HG02973 (cell line): ENCODE results near the gene CDCP1.
"Not testable (repeated sequence)": the region's sequence is repeated elsewhere in the genome, so short reads cannot be mapped to it uniquely, and the experiment has no call there.

ENCODE experiments used
- ATAC-seq: cut with Tn5 transposase; IDR thresholded peaks from one replicate; pipeline ENCODE4 v1.9.1; 2021; ENCODE audit warnings: moderate library complexity; ENCODE audit not compliant: unreplicated experiment

The CDCP1 gene

GRCh38 chr3:45173776-45174175 is 27.6 kb upstream of the CDCP1 start:
- no peak for ATAC-seq

GRCh38 chr3:45171283-45171682 is 25.1 kb upstream of the CDCP1 start:
- ATAC-seq: no peak

DNA sequence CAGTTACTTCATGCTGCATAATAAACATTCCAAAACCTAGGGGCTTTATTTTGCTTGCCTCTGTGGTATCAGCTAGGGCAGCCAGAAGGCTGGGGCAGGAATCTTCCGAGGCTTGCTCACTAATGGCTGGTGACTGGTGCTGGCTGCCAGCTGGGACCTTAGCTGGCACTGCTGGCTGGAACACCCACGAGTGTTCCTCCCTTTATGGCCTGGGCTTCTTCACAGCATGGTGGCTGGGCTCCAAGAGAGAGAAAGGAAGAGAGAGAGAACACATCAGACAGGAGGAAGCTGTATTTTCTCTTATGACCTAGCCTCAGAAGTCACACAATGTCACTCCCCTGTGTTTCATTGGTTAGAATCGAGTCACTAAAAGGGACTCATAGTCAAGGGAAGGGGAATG is 23.9 kb upstream of the CDCP1 start:
- no peak for ATAC-seq

DNA sequence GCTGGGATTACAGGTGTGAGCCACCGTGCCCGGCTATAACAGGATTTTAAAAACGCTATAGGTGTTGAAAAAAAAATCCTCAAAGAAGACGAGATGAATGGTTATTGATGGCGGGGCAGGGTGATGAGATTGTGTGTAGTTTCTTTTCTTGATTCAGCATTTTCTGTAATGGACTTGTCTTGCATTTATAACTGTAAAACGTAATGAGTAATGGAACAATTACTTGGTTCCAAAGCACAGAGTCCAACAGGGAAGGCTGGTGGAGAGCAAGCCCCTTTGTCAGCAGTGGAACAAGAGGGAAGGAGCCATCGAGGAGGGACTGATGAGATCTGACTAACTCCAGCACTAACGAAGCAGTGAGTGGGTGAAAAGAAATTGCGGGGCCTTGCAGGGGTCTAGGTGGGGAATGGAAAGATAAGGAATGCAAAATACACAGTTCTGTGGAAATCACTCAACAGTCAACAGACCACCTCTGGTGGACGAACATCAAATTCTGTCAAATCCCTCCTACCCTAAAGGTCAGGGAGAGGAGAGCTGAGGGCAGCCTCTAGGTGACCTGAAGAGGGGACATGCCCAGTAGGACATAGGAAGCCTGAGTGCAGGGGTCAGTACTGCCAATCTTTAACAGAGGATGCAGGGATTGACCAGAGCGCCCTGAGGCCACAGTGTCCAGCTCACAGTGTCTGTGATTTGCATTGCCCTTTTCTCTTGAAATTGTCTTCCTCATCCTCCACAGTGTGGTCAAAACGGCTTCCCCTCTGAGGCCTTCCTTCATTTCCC is 23.1 kb upstream of the CDCP1 start:
- no peak for ATAC-seq

- ATAC-seq: no peak
Measured at GRCh38 chr3:45168451-45168850, 22.3 kb upstream of the CDCP1 start.

GRCh38 chr3:45167011-45167911 is 21.1 kb upstream of the CDCP1 start:
- peak; percentile 50 for ATAC-seq

DNA sequence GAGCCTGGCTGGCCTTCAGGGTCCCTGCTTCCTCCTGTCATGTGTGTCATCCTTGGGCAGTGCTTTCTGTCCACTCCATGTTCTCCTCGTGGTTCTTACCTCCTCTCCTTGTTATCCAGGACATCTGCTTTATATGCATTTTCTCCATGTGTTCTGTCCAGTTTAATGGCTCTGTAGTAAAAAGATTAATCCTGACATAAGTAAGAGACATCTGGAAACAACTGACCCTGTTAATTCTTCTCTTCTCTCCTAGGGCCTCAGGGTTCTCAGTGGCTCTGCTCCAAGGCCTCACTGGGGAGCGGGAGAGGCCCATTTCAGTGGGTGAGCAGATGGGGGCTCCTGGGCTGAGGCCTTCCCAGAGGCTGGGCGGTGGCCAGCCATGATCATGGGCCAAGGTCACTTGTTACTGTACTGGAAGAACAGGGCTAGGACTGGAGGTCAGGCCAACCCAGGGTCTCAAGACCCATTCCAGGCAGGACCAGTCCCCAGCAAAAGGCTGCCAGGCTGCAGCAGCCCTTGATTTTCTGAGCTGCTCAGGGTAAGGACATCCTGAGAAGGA is 20.2 kb upstream of the CDCP1 start:
- ATAC-seq: no peak

DNA sequence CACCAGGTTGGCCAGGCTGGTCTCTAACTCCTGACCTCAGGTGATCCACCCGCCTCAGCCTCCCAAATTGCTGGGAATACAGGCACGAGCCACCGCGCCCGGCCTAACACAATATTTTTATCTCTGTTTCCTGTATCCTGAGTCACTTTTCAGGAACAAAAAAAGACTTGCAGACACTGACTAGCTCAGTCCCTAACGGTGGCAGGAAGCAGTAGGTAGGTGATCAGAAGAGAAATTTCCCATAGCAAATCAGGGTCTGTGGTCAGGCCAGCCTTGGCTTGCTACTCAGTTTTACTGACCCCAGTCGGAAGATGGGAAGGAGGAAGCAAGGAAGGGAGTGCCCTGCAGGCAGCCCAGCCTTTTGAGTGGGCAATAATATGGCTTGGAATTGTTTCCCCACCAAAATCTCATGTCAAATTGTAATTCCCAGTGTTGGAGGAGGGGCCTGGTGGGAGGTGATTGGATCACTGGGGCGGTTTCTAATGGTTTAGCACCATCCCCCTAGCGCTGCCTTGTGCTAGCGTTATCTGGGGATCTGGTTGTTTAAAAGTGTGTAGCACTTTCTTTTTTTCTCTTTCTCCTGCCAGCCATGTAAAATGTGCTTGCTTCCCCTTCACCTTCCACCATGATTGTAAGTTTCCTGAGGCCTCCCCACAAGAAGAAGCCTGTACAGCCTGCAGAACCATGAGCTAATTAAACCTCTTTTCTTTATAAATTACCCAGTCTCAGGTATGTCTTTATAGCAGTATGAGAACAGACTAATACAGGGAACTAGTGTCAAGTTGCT is 19.5 kb upstream of the CDCP1 start:
- no peak for ATAC-seq

GRCh38 chr3:45164056-45164455 is 17.9 kb upstream of the CDCP1 start:
- no peak for ATAC-seq

DNA sequence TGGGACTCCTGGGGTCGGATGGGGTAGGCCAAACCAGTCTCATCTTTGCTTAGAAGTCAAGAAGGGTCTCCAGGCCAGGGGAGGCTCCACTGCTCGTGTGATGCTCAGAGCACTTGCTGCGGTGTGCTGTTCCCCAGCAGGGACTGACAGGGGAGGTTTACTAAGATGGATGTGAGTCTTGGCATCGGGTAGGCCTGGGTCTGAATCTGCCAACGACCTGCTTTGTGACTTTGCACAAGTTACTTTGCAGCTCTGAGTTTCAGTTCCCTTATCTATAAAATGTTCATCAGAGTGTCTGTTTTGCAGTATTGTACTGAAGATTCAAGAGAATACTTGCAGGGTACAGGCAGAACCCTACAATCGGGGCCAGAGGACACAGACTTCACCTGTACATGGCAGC is 17.3 kb upstream of the CDCP1 start:
- ATAC-seq: no peak

GRCh38 chr3:45154641-45155147 is 8.5 kb upstream of the CDCP1 start:
- no peak for ATAC-seq

DNA sequence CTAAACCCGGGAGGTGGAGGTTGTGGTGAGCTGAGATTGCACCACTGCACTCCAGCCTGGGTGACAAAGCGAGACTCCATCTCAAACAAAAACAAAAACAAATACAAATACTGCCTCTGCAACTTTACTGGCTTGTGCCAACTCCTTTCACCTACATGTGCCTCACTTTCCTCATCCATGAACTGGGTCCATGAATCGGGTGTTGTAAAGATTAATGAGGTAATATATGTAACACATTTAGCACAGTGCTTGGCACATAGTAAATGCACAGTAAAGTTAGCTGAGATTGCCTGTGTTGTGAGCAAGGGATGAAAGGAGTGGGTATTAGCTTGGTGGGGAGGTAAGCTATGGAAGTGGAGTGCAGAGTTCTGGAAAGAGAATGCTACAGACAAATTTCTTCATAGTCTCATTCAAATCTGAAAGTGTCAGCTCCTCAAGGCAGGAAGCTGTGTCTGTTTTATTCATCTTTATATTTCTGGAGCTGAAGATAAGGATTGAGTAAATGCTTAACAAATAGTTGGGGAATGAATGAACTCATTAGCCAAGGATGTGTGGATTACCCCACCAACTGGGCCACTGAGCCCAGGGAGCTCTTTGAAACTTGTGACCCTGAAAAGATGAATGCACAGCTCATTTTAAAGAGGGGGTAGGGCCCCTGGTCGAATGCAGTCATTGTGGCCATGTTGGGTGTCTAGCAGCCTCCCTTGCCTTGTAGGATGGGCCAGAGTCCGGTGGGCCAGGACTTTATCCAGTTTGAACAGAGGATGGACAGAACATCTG is 7.7 kb upstream of the CDCP1 start:
- no peak for ATAC-seq

DNA sequence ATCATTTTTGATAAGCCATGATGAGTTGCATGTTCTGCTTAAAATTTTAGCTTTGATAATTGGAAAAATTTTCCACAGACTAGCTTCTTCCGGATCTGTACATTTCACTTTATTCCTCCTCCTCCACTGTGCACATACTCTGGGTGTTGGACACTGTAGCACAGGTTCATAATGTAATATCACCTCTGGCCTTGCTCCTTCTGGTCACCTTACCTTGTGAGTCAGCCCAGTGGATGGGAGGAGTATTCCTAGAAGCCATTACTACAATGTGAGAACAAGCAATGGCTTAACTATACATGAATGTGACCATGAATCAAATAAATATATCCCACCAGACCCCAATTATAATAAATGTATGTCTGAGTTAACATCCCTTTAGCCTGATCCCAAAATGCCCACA is 6.1 kb upstream of the CDCP1 start:
- ATAC-seq: no peak

DNA sequence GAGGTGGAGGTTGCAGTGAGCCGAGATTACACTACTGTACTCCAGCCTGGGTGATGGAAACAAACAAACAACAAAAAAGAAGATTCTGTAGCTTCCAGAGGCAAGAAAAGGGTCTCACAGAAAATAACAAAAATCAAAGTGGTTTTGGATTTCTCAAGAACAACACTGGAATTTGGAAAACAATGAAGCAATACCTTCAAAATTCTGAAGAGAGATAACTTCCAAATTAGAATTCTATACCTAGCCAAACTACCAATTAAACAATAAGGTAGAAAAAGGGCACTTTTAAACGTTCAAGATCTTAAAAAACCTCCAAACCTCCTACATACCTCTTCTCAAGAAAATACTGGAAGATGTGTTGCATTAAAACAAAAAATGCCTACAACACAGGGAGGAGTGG is 4.9 kb upstream of the CDCP1 start:
- no peak for ATAC-seq

- no peak for ATAC-seq
Measured at GRCh38 chr3:45148921-45149320, 2.7 kb upstream of the CDCP1 start.

GRCh38 chr3:45145223-45145622 is 955 bp downstream of the CDCP1 start:
- no peak for ATAC-seq

GRCh38 chr3:45143673-45144671 is 2.2 kb downstream of the CDCP1 start:
- no peak for ATAC-seq

DNA sequence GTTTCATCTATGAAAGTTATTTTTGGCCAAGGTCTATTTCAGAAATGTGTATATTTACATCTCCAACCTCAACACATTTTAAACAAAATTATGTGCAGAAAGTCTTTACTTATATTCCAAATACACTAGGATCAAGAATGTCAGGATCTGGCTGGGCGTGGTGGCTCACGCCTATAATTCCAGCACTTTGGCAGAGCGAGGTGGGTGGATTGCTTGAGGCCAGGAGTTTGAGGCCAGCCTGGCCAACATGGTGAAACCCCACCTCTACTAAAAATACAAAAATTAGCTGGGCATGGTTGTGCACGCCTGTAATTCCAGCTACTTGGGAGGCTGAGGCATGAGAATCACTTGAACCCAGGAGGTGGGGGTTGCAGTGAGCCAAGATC is 5.4 kb downstream of the CDCP1 start:
- ATAC-seq: not testable (repeated sequence)
